ENCODE results near the gene SERGEF. TPM values are rescaled to one million over a fixed set of nuclear protein-coding genes. Genes with fewer than 3 reads are reported as not detected.

Gene SERGEF
- total RNA-seq, 1 donor from 2014 or later = 32.4 TPM

DNA sequence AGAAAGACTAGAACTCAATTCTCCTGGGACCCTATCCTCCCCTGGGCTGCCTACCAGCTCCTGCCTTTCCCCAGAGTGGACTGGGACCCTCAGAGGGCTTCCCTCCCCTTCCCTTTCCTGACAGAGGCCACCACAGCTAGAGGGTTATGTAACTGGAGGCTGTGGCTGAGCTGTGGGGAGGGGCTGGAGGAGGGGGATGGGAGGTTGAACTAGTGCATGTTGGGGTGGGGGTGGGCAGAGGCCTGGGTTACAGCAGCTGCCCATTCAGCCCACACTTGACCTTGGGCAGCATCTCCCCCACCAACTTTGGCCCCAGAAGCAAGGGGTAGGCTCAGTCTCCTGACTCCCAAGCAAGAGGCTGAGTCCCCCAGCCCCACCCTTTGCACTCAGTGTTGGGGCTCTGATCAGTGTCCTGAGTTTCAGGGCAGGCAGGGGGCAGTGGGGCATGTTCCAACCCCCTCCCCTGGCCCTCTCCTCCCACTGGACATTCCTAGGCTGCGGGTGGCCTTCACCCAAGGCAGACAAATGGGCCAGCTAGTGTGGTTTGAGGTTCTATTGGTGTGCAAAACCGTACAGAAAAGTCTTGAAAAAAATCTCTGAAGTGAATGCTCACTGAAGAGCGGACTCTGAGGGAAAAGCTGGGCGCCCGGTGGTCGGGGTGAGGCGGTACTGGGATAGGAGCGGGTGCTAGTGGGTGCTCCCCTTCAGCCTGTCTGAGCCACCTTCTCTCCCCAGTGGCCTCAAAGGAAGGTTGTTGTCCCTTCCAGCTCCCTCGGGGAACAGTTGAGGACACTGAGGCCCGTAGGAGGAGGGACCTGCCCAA lies 274.5 kb downstream of the SERGEF start:
- no peak overlapping the region for H3K4me3 Mint-ChIP-seq (ENCODE audit: low read depth)
- no peaks in the 10 kb centered on the region for H3K9me3 Mint-ChIP-seq (ENCODE audit: low read depth)
- no peak for DNase-seq (ENCODE audit: low spot score, unreplicated experiment)
- TF ChIP-seq, protein P1, sequence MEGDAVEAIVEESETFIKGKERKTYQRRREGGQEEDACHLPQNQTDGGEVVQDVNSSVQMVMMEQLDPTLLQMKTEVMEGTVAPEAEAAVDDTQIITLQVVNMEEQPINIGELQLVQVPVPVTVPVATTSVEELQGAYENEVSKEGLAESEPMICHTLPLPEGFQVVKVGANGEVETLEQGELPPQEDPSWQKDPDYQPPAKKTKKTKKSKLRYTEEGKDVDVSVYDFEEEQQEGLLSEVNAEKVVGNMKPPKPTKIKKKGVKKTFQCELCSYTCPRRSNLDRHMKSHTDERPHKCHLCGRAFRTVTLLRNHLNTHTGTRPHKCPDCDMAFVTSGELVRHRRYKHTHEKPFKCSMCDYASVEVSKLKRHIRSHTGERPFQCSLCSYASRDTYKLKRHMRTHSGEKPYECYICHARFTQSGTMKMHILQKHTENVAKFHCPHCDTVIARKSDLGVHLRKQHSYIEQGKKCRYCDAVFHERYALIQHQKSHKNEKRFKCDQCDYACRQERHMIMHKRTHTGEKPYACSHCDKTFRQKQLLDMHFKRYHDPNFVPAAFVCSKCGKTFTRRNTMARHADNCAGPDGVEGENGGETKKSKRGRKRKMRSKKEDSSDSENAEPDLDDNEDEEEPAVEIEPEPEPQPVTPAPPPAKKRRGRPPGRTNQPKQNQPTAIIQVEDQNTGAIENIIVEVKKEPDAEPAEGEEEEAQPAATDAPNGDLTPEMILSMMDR (IDR thresholded peaks at IDR 0.05; ENCODE audit: unreplicated experiment) = no peak
- H3K4me1 Mint-ChIP-seq (ENCODE audit: low read depth) = peaks cover 7% of the 10 kb centered on the region
- H3K27me3 Mint-ChIP-seq = peaks cover 35% of the 10 kb centered on the region
- H3K36me3 Mint-ChIP-seq (ENCODE audit: insufficient read depth) = peaks cover 1% of the 10 kb centered on the region
- H3K27ac Mint-ChIP-seq = no peak overlapping the region

Other genes starting within 250 kb of the SERGEF start
- 0.50 and 0.64 TPM in 2 replicates for gene TPH1, start 33.2 kb upstream of the SERGEF start, total RNA-seq
- gene SAAL1, start 93.0 kb upstream of the SERGEF start, total RNA-seq = 28.3 and 28.5 TPM in 2 replicates
- gene MRGPRX3, start 119.5 kb upstream of the SERGEF start, total RNA-seq = not detected in 2 replicates
- not detected in 2 replicates for gene MRGPRX4, start 159.8 kb upstream of the SERGEF start, total RNA-seq
- not detected in 2 replicates for gene SAA4, start 223.8 kb upstream of the SERGEF start, total RNA-seq
- not detected in 2 replicates for gene SAA2, start 235.6 kb upstream of the SERGEF start, total RNA-seq